Astrocyte of the cerebellum (primary cell): ENCODE measurements around the gene JAKMIP1.

Experiments used
- DNase-seq: peaks from one replicate; pipeline ENCODE4 v3.0.0-alpha.2; 2011; ENCODE audit warnings: low read depth
- H3K4me3 ChIP-seq: 2 replicates; pipeline ENCODE4 v1.5.1; 2011; ENCODE audit warnings: mild to moderate bottlenecking, low read depth, low read length, moderate library complexity
- in situ Hi-C: cut with HindIII; loops from 2 replicates; pipeline ENCODE4 v1.10.0; 2017; ENCODE audit warnings: low sequenced_read_pairs
- TF ChIP-seq, protein P1 (sequence below): IDR thresholded peaks from 2 replicates; pipeline ENCODE4 v1.5.1; 2012; ENCODE audit warnings: low read length, low read depth, moderate library complexity, mild to moderate bottlenecking; ENCODE audit errors: missing control alignments

JAKMIP1 gene

GRCh38 chr4:6020613-6021012 lies 179.7 kb downstream of the JAKMIP1 start:
- TF ChIP-seq, protein P1, sequence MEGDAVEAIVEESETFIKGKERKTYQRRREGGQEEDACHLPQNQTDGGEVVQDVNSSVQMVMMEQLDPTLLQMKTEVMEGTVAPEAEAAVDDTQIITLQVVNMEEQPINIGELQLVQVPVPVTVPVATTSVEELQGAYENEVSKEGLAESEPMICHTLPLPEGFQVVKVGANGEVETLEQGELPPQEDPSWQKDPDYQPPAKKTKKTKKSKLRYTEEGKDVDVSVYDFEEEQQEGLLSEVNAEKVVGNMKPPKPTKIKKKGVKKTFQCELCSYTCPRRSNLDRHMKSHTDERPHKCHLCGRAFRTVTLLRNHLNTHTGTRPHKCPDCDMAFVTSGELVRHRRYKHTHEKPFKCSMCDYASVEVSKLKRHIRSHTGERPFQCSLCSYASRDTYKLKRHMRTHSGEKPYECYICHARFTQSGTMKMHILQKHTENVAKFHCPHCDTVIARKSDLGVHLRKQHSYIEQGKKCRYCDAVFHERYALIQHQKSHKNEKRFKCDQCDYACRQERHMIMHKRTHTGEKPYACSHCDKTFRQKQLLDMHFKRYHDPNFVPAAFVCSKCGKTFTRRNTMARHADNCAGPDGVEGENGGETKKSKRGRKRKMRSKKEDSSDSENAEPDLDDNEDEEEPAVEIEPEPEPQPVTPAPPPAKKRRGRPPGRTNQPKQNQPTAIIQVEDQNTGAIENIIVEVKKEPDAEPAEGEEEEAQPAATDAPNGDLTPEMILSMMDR, result no peak
- H3K4me3 ChIP-seq, result no peak overlapping the region
- DNase-seq, result no peak
- in situ Hi-C loops, result no loop called here

DNA sequence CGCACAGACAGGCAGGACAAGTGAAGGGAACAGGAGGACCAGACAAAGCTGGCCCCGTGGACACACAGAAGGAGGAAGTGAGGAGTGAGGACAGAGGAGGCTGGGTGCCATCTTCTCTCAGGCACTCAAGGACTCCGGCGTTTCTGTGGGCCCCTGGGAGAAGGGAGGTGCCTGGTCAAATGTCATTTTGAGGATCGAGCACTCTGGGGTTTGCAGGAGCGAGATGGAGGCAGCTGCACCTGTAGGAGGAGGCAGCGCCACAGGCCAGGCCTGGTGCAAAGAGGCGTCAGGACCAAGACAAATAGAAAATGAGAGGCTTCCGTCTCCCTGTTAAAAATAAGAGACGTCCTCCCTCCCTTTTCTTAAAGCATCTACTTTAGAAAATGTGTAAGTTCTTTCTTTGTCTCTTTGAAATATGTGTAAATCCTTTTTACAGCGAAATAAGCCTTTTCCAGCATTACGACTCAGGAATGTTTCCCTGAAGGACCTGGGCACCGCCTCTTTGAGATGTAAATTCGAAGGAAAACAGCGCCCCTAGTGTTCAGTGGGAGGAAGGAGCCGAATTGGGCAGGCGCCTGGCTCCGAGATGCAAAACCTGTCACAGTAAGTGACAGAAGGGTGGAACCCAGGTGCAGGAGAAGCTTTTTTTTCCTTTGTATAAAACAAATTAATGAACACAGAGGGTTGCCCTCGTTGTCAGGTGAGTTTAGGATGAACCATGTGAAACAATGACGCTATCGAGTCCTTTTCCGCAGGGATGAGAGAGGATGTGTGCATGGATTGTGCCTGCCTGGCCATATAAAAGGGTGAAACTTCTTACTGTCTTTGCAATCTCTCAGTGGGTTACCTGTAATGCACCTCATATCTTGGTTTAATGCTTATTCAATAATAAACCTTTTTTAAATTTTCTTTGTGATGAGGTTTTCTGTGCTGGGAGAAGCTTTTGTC lies 180.8 kb downstream of the JAKMIP1 start:
- TF ChIP-seq, protein P1, result peak; percentile 78
- H3K4me3 ChIP-seq, result no peak overlapping the region
- DNase-seq, result peak; percentile 6
- in situ Hi-C loops, result no loop called here

DNA sequence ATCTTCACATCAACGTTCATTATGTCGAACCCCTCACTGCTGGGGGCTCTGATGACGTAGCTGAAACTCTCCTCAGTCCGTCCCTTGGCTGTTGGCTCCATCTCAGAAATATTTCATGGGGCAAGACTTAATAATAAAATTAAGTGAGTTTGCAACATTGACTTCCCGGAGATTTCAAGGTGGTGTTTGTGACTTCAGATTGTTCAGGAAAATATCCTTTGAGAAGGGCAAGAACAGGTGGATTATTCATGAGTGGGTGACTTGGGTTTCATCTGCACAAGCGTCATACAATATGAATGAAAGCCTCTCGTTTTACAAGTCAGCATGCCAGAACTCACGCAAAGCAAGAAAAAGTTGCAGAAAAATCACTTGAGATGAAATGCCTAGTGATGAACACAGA lies 182.0 kb downstream of the JAKMIP1 start, which contains the start of gene C4orf50:
TSS of gene C4orf50 (minus strand) at position 101 of the 400 bp plus-strand sequence.
- in situ Hi-C loops, result no loop called here
- H3K4me3 ChIP-seq, result no peak within 1 kb of the TSS
- DNase-seq, result no peak
- TF ChIP-seq, protein P1, result no peak

DNA sequence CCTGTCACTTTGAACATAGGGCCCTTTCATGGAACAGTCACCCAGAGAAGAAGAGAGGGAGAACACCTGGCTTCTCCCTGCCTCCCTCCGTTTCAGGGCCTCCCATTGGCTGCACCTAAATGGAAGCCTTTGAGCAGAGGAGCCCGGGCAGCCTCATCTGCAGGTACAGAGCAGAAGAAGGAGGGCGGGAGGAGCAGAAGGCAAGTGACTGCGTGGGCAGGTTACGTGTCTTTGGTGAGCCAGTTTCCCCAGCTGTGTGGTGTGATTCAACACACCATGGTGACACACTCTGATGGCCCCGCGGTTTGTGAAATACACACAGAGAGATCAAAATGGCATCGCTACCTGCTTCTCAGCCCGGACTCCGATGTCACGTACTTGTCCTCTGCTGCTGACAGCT lies 182.5 kb downstream of the JAKMIP1 start:
- TF ChIP-seq, protein P1, result no peak
- H3K4me3 ChIP-seq, result no peak overlapping the region
- no peak for DNase-seq
- in situ Hi-C loops, result no loop called here

DNA sequence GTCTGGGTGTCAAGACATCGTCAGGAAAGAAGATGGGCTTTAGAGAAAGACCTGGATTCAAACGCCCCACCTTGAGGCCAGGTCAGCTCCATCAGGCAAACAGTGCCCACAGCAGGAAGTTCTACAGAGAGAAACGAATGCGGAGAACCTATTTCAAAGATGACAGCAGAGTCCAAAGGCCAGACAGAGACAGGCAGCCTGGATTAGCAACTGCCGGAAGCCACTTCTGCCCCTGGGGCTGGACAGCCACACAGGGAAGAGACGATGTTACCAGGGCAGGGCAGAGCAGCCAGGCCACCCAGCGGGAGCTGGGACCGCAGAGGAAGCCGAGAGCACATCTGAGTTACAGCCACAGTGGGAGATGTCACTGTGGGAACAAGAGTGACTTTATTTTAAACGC lies 183.3 kb downstream of the JAKMIP1 start:
- in situ Hi-C loops, result no loop called here
- no peak overlapping the region for H3K4me3 ChIP-seq
- TF ChIP-seq, protein P1, result no peak
- no peak for DNase-seq

GRCh38 chr4:6013564-6013963 lies 186.8 kb downstream of the JAKMIP1 start:
- TF ChIP-seq, protein P1, result no peak
- in situ Hi-C loops, result no loop called here
- H3K4me3 ChIP-seq, result no peak overlapping the region
- no peak for DNase-seq
